GM12872 (cell line): ENCODE measurements around the gene RASSF7.

Source experiments
- TF ChIP-seq, protein P1 (sequence below): IDR thresholded peaks from 3 replicates; pipeline ENCODE4 v1.5.1; 2011; ENCODE audit warnings: low read depth, mild to moderate bottlenecking, low read length, moderate library complexity; ENCODE audit not compliant: insufficient read depth

RASSF7 gene

DNA sequence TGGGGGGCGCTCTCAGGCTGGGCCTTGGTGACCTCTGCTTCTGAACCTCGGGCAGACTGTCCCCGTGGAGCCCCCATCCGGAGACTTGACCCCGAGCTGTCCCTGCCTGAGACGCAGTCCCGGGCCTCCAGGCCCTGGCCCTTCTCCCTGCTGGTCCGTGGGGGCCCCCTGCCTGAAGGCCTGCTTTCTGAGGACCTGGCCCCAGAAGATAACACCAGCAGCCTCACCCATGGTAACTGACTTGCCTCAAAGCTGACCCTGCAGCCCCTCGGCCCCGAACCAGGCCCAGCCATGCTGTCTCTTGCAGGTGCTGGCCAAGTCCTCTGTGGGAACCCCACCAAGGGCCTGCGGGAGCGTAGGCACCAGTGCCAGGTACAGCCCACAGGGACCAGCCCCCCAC, 9.2 kb upstream of the RASSF7 start:
- TF ChIP-seq, protein P1, sequence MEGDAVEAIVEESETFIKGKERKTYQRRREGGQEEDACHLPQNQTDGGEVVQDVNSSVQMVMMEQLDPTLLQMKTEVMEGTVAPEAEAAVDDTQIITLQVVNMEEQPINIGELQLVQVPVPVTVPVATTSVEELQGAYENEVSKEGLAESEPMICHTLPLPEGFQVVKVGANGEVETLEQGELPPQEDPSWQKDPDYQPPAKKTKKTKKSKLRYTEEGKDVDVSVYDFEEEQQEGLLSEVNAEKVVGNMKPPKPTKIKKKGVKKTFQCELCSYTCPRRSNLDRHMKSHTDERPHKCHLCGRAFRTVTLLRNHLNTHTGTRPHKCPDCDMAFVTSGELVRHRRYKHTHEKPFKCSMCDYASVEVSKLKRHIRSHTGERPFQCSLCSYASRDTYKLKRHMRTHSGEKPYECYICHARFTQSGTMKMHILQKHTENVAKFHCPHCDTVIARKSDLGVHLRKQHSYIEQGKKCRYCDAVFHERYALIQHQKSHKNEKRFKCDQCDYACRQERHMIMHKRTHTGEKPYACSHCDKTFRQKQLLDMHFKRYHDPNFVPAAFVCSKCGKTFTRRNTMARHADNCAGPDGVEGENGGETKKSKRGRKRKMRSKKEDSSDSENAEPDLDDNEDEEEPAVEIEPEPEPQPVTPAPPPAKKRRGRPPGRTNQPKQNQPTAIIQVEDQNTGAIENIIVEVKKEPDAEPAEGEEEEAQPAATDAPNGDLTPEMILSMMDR = no peak

DNA sequence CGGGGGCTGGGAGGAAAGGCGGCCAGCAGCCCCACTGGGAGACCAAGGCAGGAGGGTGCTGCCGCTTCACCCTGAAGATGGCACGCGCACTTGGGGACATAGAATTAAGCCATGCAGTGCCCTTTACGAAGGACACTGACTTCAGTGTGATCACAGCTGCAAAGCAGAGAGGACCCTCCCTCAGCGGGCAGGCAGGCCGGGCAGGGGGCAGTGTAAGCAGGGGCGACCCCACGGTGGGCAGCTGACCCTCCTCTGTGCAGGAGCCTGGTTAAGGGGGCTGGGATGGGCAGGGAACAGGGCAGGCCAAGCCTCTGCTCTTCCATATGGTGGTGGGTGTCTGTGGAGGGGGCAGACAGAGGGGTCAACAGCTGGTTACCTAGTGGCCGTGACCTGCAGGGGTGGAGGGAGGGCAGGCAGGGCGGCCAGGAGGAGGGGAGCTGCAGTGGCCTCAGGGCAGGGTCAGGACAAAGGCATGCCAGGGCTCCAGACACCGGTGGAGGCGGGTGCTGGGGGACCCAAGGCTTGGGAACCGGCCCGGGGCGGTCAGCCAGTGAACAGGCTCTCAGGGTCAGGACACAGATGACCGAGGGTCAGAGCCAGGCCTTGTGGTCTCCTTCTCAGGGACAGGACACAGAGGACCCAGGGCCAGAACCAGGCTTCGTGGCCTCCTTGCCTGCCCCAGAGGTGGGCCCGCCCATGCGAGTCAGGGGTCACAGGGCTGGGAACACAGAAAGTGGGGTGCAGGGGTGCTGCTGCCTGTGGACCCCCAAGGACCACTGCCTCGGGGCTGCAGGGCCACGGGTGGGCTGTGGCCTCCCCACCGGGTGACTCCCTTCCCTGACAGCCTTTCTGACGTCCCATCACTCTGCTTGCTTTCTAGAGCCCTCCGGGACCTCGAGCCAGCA, 7.4 kb upstream of the RASSF7 start:
- TF ChIP-seq, protein P1 = no peak

DNA sequence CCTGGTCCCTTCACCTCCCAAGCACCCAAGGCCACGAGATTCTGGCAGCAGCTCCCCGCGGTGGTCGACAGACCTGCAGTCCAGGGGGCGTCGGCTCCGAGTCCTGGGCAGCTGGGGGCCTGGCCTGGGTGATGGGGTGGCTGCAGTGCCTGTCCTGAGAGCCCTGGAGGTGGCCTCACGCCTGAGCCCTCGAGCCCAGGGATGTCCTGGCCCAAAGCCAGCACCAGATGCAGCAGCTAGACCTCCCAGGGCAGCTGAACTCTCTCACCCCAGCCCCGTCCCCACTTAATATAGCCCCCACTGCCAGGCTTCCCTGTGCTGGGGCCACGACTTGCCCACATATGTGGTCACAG, 6.8 kb upstream of the RASSF7 start:
- TF ChIP-seq, protein P1 = no peak

DNA sequence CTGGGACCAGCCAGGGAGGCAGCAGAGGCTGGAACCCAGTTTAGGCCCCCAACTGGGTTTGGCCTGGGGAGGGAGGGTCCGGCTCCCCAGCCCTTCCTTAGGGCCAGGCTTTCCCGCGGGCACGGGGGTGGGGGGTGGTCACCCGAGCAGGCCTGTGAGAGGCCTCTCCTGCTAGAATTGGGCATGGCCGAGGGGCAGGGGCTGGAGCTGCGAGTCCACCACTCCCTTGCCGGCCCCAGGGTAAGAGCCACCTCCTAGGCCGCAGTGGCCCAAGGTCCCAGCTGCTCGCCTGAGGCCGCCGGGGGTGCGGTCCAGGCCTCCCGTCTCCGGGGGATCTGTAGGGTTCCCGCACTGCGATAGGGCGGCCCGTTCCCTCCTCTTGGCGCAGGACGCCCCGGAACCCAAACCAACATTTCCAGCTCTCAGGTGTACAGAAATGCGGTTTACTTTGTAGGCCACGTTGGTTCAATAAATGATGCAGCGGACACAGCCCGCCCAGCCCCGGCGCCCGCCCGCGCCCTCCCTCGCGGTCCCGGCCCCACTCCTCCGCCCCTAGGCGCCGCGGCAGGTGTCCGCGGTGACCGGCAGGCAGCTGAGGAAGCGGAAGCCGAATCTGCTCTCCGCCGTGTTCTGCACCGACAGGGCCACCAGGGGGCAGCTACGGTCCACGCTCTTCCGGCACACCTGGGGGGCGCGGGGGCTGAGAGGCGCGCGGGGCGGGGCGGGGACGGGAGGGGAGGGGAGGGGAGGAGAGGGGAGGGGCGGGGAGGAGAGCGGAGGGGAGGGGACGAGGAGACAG, 6.1 kb upstream of the RASSF7 start:
- TF ChIP-seq, protein P1 = peak; percentile 65

DNA sequence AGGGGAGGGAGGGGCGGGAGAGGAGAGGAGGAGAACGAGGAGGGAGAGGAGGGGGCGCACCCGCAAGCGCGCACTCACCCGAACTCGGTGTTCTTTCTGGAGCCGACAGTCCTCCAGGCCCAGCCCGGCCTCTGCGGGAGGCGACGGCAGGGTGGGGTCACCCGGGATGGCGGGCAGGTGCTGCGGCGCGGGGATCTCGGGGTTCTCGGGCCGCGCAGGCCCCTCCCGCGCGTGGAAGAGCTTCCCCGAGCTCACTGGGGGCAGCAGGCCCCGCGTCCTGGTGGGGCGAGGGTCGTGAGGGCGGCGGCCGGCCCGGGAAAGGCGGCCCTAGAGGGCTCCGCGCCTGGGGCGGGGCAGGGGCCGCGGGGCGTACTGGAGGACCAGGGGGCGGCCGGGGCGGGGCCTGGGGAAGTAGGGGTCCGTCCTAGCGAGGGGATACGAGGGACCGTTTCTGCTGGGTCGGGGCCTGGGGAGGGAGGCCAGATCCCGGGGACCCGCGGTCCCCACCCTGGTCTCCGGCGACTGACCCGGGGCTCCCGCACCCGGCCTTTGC, 5.5 kb upstream of the RASSF7 start:
- TF ChIP-seq, protein P1 = no peak

DNA sequence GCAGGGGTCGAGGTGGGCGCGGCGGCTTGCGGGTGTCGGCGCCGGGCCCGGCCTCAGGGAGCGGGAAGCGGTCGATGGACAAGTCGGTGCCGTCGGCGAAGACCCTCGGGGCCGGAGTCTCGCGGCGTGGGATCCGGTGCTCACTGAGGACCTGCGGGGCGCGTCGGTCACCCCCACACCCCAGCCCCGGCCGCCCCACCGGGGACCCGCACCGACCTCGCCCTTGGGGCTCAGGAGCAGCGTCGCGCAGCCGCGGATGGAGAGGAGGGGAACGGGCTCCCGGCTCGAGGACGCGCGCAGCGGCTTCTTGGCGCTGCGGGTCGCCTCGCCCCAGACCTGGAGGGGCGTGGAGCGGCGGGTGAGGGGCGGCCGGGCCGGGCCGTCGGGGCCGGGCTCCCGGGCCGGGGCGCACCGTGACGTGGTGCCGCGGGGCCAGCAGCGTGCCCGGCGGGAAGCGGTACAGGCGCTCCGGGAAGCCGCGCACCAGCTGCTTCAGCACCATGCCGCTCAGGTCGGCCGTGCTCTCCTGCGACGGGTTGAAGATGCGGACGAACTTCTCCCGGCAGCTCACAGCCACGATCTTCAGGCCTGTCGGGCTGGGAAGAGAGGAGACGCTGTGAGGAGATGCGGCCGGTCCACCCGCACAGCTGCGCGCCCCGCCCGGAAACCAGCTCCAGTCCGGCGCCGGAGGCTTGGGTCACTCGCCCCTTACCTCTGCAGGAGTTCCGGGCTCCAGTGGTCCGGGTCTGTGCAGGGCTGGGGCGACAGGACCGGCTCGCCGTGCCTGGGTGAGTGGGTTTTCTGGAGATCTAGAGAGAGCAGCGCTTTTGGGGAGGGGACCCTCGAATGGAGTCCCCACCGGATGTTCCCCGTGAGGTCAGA, 4.7 kb upstream of the RASSF7 start:
- TF ChIP-seq, protein P1 = no peak
